HG02885 (cell line): ENCODE data around the gene CRYAA.
"Not testable (repeated sequence)": the region's sequence is repeated elsewhere in the genome, so short reads cannot be mapped to it uniquely, and the experiment has no call there.

Experiments
- ATAC-seq: cut with Tn5 transposase; IDR thresholded peaks from one replicate; pipeline ENCODE4 v1.9.1; 2021; ENCODE audit warnings: mild to moderate bottlenecking; ENCODE audit not compliant: unreplicated experiment, poor library complexity

The CRYAA gene, protein sequence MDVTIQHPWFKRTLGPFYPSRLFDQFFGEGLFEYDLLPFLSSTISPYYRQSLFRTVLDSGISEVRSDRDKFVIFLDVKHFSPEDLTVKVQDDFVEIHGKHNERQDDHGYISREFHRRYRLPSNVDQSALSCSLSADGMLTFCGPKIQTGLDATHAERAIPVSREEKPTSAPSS

DNA sequence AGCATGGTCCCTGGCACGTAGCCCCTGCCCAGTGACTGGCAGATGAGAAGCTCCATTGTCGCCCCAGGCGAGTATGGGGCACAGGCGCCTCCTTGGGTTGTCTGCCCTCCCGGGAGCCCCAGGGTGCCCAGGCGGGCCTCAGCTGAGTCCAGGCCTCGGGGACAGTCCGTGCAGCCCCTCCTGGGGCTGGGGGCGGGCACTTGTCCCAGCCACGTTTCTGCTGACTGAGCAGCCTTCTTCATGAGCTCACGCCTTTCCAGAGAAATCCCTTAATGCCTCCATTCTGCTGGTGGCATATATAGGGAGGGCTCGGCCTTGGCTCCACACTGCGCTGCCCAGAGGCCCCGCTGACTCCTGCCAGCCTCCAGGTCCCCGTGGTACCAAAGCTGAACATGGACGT lies at the start of gene CRYAA:
CRYAA (plus strand) TSS at position 301 of the 400 bp plus-strand sequence; CDS start at position 393, 92 bp downstream.
- ATAC-seq = not testable (repeated sequence)

- not testable (repeated sequence) for ATAC-seq
These were observed 38.7 kb upstream of the CRYAA start for GRCh38 chr21:43130094-43130493.

- ATAC-seq = not testable (repeated sequence)
These were observed 34.3 kb upstream of the CRYAA start for GRCh38 chr21:43134520-43134919.

DNA sequence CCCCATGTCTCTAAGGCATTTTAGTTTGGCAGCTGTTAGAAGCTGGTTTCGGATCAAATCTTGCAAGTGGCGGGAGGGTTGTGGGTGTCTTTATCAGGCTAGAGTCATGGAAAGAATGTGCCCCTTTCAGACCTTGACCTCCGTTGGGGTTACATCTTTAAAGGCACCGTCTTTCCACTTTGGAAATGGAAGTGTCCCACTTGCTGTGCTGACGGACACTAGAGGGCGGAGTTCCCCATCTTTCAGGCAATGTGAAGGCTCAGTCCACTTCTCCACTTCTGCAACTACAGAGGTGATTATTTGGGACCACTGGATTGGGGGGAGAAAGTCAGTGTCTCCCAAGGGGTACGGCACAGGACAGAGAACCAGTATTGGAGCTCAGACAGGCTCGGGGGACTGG lies 29.9 kb upstream of the CRYAA start:
- ATAC-seq = not testable (repeated sequence)

GRCh38 chr21:43141407-43141806 lies 27.4 kb upstream of the CRYAA start:
- ATAC-seq = not testable (repeated sequence)

DNA sequence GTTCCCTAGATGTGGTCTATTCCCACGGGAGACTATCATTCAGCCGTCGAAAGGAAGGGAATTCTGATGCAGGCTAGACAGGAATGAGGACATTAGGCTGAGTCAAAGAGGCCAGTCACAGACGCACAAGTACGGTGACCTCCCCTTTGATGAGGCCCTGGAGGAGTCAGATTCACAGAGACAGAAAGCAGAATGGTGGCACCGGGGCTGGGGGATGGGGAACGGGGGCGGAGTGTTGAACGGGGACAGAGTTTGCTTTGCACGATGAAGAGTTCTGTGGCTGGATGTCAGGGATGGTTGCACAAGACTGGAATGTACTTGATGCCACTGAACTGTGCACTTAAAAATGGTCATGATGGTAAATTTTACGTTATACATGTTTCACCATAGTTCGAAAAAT lies 22.2 kb upstream of the CRYAA start:
- not testable (repeated sequence) for ATAC-seq

- ATAC-seq = not testable (repeated sequence)
These were observed 20.8 kb upstream of the CRYAA start for GRCh38 chr21:43147999-43148398.

GRCh38 chr21:43149344-43149743 lies 19.5 kb upstream of the CRYAA start:
- not testable (repeated sequence) for ATAC-seq

- ATAC-seq = not testable (repeated sequence)
These were observed 15.2 kb upstream of the CRYAA start for GRCh38 chr21:43153601-43154000.

DNA sequence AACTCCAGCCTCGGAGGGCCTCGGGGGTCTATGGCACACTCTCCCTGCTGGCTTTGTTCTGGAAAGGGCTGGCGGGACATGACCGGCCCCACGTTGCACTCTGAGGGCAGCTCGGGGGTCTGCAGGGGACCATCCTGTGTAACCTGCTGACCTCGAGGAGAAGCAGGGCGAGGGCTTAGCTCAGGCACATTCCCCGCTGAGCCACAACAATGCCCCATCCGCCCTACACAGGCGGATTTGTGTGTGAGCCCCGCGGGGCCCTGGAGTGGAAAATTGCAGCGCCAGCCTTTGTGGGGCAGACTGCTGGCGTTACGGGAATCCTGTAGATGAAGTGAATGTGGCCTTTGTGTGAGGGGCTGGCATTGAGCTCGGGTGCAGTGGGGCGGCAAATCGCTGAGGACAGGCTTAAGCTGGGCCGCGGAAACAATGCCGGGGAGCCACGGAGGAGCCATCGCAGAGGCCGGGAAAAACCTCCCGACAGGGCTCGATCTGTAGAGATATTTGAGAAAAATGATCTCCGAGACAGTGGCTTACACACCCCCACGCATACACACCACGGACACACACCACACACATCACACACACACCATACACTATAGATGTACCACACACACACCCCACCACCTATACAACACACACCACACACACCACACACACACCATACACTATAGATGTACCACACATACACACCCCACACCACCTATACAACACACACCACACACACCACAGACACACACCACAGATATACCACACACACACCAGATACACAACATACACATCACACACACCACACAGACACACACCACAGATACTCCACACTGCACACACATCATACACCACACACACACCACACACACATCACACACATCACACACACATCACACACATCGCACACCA lies 9.3 kb upstream of the CRYAA start:
- ATAC-seq = not testable (repeated sequence)

GRCh38 chr21:43161826-43162707 lies 6.7 kb upstream of the CRYAA start:
- peak; percentile 49 for ATAC-seq

- not testable (repeated sequence) for ATAC-seq
These were observed 6.1 kb upstream of the CRYAA start for GRCh38 chr21:43162708-43163205.

GRCh38 chr21:43164823-43165222 lies 4.0 kb upstream of the CRYAA start:
- peak; percentile 47 for ATAC-seq

DNA sequence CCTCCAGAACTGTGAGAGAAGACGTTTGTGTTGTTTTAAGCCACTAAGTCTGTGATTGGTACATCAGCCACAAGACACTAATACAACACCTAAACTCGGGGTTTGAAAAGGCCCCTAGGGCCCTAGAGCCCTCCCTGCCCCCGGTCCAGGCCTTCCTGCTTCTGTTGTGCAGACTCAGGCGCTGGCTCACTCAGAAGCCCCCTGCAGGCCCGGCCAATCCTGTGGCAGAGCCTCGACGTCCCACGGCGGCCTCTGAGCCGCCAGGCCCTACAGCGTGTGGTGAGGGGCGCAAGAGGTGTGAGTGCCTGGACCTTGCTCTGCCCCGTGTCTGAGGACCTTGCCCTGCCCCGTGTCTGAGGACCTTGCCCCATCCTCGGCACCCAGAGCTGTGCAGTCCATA lies 3.1 kb upstream of the CRYAA start:
- ATAC-seq = not testable (repeated sequence)

DNA sequence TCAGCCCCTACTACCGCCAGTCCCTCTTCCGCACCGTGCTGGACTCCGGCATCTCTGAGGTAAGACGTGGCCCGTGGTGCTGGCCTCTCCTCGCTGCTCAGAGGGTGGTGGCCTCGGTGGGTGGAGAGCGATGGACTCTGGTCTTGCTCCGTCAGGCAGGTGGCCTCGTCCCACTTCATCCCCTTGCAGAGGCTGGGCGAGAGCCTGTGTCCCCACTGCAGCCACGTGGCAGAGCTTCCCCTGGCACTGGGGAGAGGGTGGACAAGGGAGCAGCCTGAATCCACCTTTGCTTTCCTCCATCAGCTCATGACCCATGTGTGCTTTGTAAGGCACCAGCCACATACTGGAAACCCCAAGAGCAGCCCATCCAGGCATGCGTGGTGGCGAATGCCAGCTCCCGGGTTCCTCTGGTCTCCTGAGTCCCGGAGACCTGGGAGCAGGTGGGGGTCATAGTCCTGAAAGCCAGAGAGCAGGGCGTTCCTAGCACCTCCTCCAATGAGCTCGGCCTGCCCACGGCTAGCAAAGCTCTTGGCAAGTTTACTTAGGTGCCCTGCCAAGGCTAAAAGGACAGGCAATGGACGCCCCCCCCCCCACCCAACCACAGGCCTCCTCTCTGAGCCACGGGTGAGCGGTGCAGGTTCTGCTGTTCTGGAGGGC lies 550 bp downstream of the CRYAA start:
- not testable (repeated sequence) for ATAC-seq

GRCh38 chr21:43169891-43170290 lies 1.1 kb downstream of the CRYAA start:
- ATAC-seq = not testable (repeated sequence)

DNA sequence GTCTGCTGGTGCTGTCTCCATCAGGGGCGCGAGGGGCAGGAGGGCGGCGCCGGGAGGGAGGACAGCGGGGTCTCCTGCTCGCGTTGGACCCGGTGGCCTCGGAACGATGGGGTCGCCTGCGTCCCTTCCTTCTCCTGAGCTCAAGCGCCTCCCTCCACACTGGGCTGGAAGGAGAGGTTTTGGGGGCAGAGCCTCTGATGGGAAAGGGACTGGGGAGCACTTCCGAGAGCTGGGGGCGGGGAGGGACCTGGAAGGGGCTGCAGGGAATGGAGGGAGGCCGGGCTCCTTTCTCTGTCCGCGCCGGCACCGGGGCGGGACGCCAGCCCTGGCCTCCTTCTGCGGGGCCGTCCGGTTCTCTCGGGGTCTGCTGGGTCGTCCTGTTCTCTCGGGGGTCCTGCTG lies 4.0 kb downstream of the CRYAA start:
- ATAC-seq = not testable (repeated sequence)

- ATAC-seq = not testable (repeated sequence)
These were observed 4.6 kb downstream of the CRYAA start for GRCh38 chr21:43173438-43173837.

DNA sequence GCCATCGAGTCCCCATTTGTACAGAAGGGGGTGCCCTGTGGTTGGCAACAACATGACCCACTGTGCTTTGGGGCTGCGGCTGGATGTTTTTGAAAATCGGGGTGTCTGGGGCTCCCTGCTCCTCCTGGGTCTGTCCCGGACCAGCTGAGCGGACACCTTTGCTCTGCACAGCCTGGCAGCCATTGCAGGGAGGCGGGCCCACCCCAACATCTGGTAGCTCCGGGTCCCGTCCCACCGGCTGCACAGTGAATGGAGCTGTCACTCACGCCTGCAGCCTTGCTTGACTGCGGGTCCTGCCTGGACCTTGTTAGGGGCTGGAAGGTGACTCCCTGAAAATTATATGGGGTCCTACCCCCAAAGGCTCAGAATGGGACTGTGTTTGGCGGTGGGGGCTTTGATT lies 5.1 kb downstream of the CRYAA start:
- not testable (repeated sequence) for ATAC-seq

- ATAC-seq = not testable (repeated sequence)
These were observed 6.2 kb downstream of the CRYAA start for GRCh38 chr21:43174998-43175397.
